WERI-Rb-1 (cell line): ENCODE measurements around the gene TMEM175.

Source experiments
- DNase-seq: peaks from one replicate; pipeline ENCODE4 v3.0.0-alpha.2; 2020
- H3K27ac ChIP-seq: fragments of 250-450 bp; sonication (Bioruptor Pico); 2 replicates; pipeline ENCODE4 v1.5.1; 2020; ENCODE audit warnings: mild to moderate bottlenecking, moderate library complexity
- H3K27me3 ChIP-seq: fragments of 250-450 bp; sonication (Bioruptor Pico); 2 replicates; pipeline ENCODE4 v1.5.1; 2021; ENCODE audit warnings: mild to moderate bottlenecking, low read depth, moderate library complexity; ENCODE audit not compliant: insufficient read depth, severe bottlenecking
- H3K36me3 ChIP-seq: fragments of 250-450 bp; sonication (Bioruptor Pico); 2 replicates; pipeline ENCODE4 v1.5.1; 2020; ENCODE audit warnings: mild to moderate bottlenecking, moderate library complexity
- H3K4me3 ChIP-seq: 2 replicates; pipeline ENCODE4 v1.5.1; 2011; ENCODE audit warnings: low read depth, mild to moderate bottlenecking, control low read depth, low read length
- H3K9me3 ChIP-seq: fragments of 250-450 bp; sonication (Bioruptor Pico); 2 replicates; pipeline ENCODE4 v1.5.1; 2021; ENCODE audit warnings: mild to moderate bottlenecking, moderate library complexity; ENCODE audit not compliant: severe bottlenecking
- CTCF ChIP-seq: IDR thresholded peaks from 2 replicates; pipeline ENCODE4 v1.5.1; 2011; ENCODE audit warnings: low read depth, mild to moderate bottlenecking, control low read depth, inconsistent platforms, low read length

TMEM175 gene

GRCh38 chr4:986428-986878, 54.2 kb downstream of the TMEM175 start:
- Histone ChIP-seq H3K36me3 (peaks cover 14% of the 10 kb centered on the region), H3K27me3 (no peaks in the 10 kb centered on the region), H3K4me3 (peak overlapping the region; percentile 51), H3K27ac (peak overlapping the region; percentile 70), H3K9me3 (no peaks in the 10 kb centered on the region)
- no peak for TF ChIP-seq CTCF
- DNase-seq, result no peak

- H3K27ac ChIP-seq, result peak within 1 kb of the TSS; percentile 70
- H3K4me3 ChIP-seq, result peak within 1 kb of the TSS; percentile 51
- peaks cover 14% of the 10 kb centered on the region for H3K36me3 ChIP-seq
- H3K27me3 ChIP-seq, result no peaks in the 10 kb centered on the region
- DNase-seq, result peak; percentile 93
- peak; percentile 84 for TF ChIP-seq CTCF
- H3K9me3 ChIP-seq, result no peaks in the 10 kb centered on the region
Measured at GRCh38 chr4:986879-987623, 54.8 kb downstream of the TMEM175 start, which contains the start of gene IDUA. Gene IDUA (plus strand): TSS chr4:987044. CDS start chr4:987085, 41 bp downstream.

- no peak for TF ChIP-seq CTCF
- H3K9me3 ChIP-seq, result no peaks in the 10 kb centered on the region
- peak overlapping the region; percentile 51 for H3K4me3 ChIP-seq
- DNase-seq, result no peak
- H3K27ac ChIP-seq, result no peak overlapping the region
- no peaks in the 10 kb centered on the region for H3K27me3 ChIP-seq
- peaks cover 14% of the 10 kb centered on the region for H3K36me3 ChIP-seq
Measured at GRCh38 chr4:987624-988513, 55.6 kb downstream of the TMEM175 start.

GRCh38 chr4:988726-989721, 56.8 kb downstream of the TMEM175 start:
- TF ChIP-seq CTCF, result no peak

GRCh38 chr4:989722-990471, 57.6 kb downstream of the TMEM175 start:
- no peak for TF ChIP-seq CTCF
- Histone ChIP-seq H3K27ac (no peak overlapping the region), H3K36me3 (peaks cover 14% of the 10 kb centered on the region), H3K27me3 (no peaks in the 10 kb centered on the region), H3K4me3 (no peak overlapping the region), H3K9me3 (no peaks in the 10 kb centered on the region)
- DNase-seq, result no peak

More at GRCh38 chr4:988726-989721, 56.8 kb downstream of the TMEM175 start:
- Histone ChIP-seq H3K9me3 (no peaks in the 10 kb centered on the region), H3K27me3 (no peaks in the 10 kb centered on the region), H3K36me3 (peaks cover 14% of the 10 kb centered on the region), H3K4me3 (no peak overlapping the region), H3K27ac (no peak overlapping the region)
- no peak for DNase-seq
